Tibial artery (tissue), 4 donors: ENCODE data around the gene COL8A2.

ENCODE experiments used
- DNase-seq, 2 donors: peaks; one replicate each; pipeline ENCODE4 v3.0.0-alpha.2; 2019
- H3K27ac ChIP-seq, 2 donors: fragments of 200-600 bp; sonication (generic) in 1 of 2; 1 replicate in 1 of 2; 2 replicates in 1 of 2; pipeline ENCODE4 v1.5.1; 2018 to 2019; ENCODE audit warnings: mild to moderate bottlenecking in 1 of 2
- H3K27me3 ChIP-seq, 2 donors: fragments of 200-600 bp; sonication (generic) in 1 of 2; one replicate each; pipeline versions ENCODE4 v1.5.1 to v1.6.0; 2016 to 2019
- H3K36me3 ChIP-seq, 3 donors: fragments of 200-600 bp; sonication (generic) in 2 of 3; one replicate each; pipeline ENCODE4 v1.5.1; 2016 to 2019; ENCODE audit warnings: mild to moderate bottlenecking in 2 of 3
- H3K4me1 ChIP-seq, 4 donors: fragments of 200-600 bp; sonication (generic) in 2 of 4; 1 replicate in 3 of 4; 2 replicates in 1 of 4; pipeline ENCODE4 v1.5.1; 2016 to 2019
- H3K4me3 ChIP-seq, 2 donors: fragments of 200-600 bp; sonication (generic) in 1 of 2; 1 replicate in 1 of 2; 2 replicates in 1 of 2; pipeline ENCODE4 v1.5.1; 2018 to 2019; ENCODE audit warnings: mild to moderate bottlenecking in 2 of 2
- H3K9me3 ChIP-seq, 3 donors: fragments of 200-600 bp; sonication (generic) in 1 of 3; one replicate each; pipeline ENCODE4 v1.5.1; 2016 to 2019
- intact Hi-C: fragments of 100-400 bp; cut with DNase I; formaldehyde crosslinking; loops from one replicate; pipeline ENCODE4 v1.15.0; 2023; ENCODE audit warnings: low total_unique reads
- TF ChIP-seq, protein P1 (sequence below), 2 experiments: fragments of 200-600 bp in 1 of 2; fragments of 450-650 bp in 1 of 2; IDR thresholded peaks; one replicate each; pipeline ENCODE4 v1.5.1; 2017 to 2019; ENCODE audit warnings: antibody characterized with exemption in 2 of 2, mild to moderate bottlenecking in 1 of 2, moderate library complexity in 1 of 2

Gene COL8A2

DNA sequence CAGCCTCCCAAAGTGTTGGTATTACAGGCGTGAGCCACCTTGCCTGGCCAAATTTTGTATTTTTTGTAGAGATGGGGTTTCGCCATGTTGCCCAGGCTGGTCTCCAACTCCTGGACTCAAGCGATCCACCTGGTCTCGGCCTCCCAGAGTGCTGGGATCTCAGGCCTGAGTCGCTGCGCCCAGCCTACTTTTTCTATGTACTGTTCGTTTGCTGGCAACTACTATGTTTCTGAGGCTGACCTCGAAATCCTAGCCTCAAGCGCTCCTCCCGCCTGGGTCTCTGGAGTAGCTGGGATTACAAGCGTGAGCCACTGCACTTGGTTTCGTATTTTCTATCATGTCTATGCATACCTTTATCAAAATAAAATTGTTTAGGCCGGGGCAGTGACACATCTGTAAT lies 41.8 kb downstream of the COL8A2 start:
- DNase-seq = no peak
- H3K4me1 ChIP-seq = peaks cover 0 to 19% (median 14%) of the 10 kb centered on the region in 4 donors
- intact Hi-C loops = no loop called here
- no peaks in the 10 kb centered on the region for H3K9me3 ChIP-seq
- no peak overlapping the region for H3K4me3 ChIP-seq
- no peaks in the 10 kb centered on the region for H3K36me3 ChIP-seq
- no peak overlapping the region for H3K27ac ChIP-seq
- TF ChIP-seq, protein P1, sequence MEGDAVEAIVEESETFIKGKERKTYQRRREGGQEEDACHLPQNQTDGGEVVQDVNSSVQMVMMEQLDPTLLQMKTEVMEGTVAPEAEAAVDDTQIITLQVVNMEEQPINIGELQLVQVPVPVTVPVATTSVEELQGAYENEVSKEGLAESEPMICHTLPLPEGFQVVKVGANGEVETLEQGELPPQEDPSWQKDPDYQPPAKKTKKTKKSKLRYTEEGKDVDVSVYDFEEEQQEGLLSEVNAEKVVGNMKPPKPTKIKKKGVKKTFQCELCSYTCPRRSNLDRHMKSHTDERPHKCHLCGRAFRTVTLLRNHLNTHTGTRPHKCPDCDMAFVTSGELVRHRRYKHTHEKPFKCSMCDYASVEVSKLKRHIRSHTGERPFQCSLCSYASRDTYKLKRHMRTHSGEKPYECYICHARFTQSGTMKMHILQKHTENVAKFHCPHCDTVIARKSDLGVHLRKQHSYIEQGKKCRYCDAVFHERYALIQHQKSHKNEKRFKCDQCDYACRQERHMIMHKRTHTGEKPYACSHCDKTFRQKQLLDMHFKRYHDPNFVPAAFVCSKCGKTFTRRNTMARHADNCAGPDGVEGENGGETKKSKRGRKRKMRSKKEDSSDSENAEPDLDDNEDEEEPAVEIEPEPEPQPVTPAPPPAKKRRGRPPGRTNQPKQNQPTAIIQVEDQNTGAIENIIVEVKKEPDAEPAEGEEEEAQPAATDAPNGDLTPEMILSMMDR (IDR thresholded peaks at IDR 0.05) = no peak
- H3K27me3 ChIP-seq = peaks cover 0 to 42% of the 10 kb centered on the region in 2 donors

DNA sequence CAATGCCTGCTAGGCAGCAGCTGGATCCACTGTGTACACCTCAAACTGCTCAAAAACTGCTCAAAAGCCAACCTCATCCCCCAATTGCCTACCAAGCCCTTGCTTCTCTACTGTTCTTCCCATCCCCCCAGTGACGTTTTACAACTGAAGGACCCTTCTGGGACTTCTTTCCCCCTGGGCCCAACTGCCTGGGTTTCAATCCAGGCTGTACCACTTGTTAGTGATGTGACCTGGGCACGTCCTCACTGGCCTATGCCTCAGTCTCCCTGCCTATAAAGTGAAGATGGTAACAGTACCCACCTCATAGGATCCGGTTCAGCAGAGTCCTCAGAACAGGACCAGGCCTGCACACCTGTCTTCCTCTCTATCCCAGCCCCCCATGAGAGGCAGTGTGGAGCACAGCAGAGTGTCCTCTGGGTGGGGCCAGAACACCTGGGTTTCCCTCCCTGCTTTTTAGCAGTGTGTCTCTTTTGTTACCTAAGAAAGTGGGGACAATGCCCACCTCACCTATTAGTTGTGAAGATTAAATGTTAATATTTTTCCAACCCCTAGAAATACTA lies 43.0 kb downstream of the COL8A2 start:
- intact Hi-C loops = no loop called here
- DNase-seq = no peak
- H3K9me3 ChIP-seq = no peaks in the 10 kb centered on the region
- peaks cover 0 to 38% of the 10 kb centered on the region in 2 donors for H3K27me3 ChIP-seq
- H3K4me1 ChIP-seq = peaks cover 0 to 15% (median 13%) of the 10 kb centered on the region in 4 donors
- TF ChIP-seq, protein P1 (IDR thresholded peaks at IDR 0.05) = no peak
- no peak overlapping the region for H3K27ac ChIP-seq
- H3K36me3 ChIP-seq = no peaks in the 10 kb centered on the region
- no peak overlapping the region for H3K4me3 ChIP-seq

DNA sequence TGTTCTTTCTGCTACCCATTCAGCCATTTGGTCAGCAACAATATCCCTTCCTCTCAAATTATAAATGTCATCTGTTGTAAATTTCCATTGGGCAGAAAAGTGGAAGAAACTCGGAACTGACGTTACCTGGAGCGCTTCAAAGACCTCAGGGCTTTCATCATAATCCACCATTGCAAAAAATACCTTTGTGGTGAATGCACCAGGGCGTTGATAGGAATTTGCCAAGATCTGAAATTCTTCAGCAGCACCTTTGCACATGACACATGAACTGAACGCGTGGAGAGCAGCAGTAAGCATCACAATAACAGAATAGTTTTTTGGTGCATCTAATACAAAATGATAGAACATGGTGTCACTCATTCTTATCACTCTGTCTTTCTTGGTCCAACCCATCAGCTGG lies 44.2 kb downstream of the COL8A2 start:
- H3K4me1 ChIP-seq = peaks cover 0 to 15% (median 13%) of the 10 kb centered on the region in 4 donors
- DNase-seq = no peak
- H3K4me3 ChIP-seq = no peak overlapping the region
- no peaks in the 10 kb centered on the region for H3K36me3 ChIP-seq
- intact Hi-C loops = no loop called here
- H3K27me3 ChIP-seq = peaks cover 0 to 32% of the 10 kb centered on the region in 2 donors
- no peaks in the 10 kb centered on the region for H3K9me3 ChIP-seq
- TF ChIP-seq, protein P1 (IDR thresholded peaks at IDR 0.05) = no peak
- H3K27ac ChIP-seq = no peak overlapping the region

DNA sequence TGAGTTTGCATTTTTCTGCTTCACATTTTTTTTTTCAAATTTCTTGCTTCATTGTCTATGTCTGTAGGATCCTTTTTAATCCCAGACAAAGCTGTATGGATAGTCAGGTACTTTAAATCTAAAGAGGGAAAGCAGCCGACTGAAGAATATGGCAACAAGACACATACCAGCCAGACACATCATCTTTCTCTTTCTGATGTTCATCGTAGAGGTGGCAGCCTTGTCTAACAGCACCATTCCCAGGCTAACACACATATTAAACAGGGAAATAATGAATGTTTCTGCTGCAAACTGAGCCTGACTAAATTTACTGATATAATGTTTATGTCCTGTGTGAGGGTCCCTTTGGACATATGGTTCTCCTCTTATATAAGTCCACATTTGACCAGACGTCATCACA lies 44.8 kb downstream of the COL8A2 start:
- intact Hi-C loops = no loop called here

DNA sequence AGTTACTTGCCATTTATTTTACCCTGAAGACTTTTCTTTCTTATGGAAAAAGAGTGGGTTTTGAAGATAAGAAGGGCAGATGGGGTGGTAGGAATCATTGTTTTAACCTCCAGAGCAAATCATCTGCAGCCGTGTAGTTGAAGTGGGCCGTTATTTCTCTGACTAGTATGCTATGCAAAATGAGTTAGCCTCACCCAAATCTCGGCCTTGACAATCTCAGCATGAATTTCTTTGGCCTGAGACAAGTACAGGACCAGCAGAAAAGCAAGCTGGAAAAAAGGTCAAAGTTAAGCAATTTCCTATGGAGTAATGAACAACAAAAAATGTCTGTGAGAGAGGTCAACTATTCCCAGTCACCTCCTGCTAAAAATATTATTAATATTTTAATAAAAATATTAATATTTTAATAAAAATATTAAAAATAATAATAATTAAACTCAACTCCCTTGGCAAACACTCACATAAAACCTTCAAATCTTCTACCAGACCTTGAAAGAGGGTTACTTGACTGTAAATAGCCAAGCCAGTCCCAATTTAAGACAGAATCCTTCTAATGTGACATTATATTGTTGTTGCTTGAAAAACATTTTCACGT lies 47.9 kb downstream of the COL8A2 start:
- Histone ChIP-seq H3K27ac (no peak overlapping the region), H3K4me3 (no peak overlapping the region), H3K9me3 (no peaks in the 10 kb centered on the region), H3K27me3 (peaks cover 0 to 4% of the 10 kb centered on the region in 2 donors), H3K36me3 (no peaks in the 10 kb centered on the region), H3K4me1 (no peaks in the 10 kb centered on the region)
- DNase-seq = no peak
- TF ChIP-seq, protein P1 (IDR thresholded peaks at IDR 0.05) = no peak
- intact Hi-C loops = no loop called here

More for the DNA sequence above, 44.8 kb downstream of the COL8A2 start:
- Histone ChIP-seq H3K27ac (no peak overlapping the region), H3K4me3 (no peak overlapping the region), H3K27me3 (peaks cover 0 to 28% of the 10 kb centered on the region in 2 donors), H3K4me1 (peaks cover 0 to 15% (median 13%) of the 10 kb centered on the region in 4 donors), H3K9me3 (no peaks in the 10 kb centered on the region), H3K36me3 (no peaks in the 10 kb centered on the region)
- TF ChIP-seq, protein P1 (IDR thresholded peaks at IDR 0.05) = no peak
- DNase-seq = no peak
